Measurements from ENCODE around the gene ASCL3. TPM values are rescaled to one million over a fixed set of nuclear protein-coding genes. Genes with fewer than 3 reads are reported as not detected.
A peak's percentile ranks its signal among the peaks of the same experiment; 100 is the strongest.
"Not testable (repeated sequence)": the region's sequence is repeated elsewhere in the genome, so short reads cannot be mapped to it uniquely, and the experiment has no call there.

Gene ASCL3, protein sequence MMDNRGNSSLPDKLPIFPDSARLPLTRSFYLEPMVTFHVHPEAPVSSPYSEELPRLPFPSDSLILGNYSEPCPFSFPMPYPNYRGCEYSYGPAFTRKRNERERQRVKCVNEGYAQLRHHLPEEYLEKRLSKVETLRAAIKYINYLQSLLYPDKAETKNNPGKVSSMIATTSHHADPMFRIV
- total RNA-seq (2014; rRNA removed; shearing (Covaris generic)): not detected in 2 replicates

DNA sequence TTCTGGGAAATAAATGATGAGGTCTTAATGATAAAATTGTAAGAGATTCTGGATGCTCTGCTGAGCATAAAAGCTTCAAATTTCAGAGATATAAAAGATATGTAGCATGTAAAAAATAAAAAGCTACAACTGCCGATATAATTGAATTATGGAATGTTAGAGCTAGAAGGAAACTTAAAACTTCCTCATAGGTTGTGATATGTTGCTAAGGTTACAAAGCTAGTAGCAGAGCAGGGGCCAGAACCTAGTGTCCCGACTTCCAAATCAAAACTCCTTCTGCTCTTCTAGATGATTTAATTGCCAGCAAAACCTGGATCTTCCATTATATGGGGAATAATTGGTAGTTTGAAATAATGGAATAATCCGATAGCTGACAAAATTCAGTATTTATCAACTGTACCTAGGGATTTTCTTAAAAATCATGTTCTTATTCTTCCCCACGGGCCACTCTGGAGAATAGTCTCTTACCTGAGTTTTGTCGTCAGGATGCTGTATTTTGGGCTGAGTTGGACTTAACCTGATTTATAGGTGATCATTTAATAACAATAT, at the start of gene ASCL3:
Gene ASCL3, minus strand, starts transcription at position 499 of the 549 bp plus-strand sequence. CDS start 4,855 bp downstream, outside the sequence.
- no peak for DNase-seq (ENCODE audit: low spot score)

DNA sequence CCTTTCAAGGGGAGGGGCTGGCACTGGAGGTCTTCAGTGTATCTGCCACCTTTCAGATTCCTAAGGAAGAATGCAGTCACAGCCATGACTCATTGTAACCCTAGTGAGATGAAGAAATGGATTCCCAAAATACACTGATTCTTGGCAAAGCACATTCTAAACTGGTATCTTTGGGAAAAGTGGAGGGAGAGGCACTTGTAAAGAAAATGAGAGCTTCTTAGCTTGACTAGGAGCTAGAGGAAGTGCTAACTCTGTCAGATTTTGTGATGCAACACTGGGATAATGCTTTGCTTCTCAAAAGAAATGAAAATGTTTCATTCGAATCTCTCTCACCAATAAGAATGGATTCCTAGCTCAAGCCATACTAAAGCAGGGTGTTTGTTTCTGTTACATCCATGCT, 46.6 kb upstream of the ASCL3 start:
- peak; percentile 45 for DNase-seq (ENCODE audit: low spot score)

DNA sequence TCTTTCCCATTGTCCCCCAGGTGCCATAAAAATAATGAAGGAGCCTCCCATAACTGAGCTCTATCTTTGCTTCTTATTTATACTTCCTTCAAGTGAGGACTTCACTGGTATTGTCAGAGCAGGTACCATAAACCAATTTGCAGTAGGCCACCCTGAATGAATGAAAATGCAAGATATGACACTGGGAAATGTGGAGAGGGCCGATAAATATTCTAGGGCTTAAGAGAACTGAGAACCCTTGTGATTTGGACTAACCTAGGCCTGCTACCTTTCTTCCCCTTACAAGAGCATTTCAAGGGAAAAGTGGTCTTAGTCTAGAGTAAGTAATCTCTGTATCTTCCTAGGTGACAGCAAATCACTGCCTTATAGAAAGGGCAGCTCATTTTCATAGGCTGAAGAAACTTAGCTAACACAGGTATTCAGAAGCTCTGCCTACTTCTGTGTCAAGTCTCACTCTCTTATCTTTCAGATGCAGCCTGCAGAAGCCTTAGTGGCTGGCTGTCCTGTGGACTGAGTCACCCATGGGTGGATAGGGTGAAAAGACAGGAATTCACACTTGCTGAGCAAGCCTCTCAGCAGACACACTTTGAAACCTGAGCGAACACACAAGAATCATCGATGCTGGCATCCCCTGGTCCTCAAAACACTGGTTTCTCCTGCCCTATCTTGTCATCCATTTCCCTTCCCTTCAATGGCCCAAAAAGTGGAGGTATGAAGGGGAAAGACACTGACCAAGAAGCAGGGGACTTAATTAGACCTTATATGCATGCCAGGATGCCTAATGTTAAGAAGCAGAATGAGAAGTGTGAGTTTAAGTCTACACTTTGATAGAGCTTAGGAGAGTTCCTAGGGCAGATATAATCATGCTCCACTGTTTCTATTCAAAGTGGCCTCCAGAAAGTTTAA, 45.8 kb upstream of the ASCL3 start:
- DNase-seq (ENCODE audit: low spot score): peak; percentile 52

DNA sequence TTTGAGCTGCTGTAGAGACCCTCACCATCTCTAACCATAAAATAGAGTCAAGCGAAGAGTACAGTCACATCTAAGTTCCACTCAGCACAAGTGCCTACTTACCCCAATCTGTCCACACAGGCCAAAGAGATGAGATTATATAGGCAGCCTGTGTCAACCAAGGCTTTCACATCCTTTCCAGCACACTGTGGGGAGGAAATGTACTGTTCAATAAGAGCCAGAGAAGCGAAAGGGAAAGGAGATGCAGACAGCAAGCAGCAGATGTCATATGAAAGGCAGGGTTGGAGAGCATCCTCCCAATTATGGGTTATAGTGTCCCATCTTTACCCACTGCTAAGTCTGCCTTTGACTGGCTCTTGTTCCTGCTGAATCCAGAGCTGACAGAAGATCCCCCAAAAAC, 44.6 kb upstream of the ASCL3 start:
- DNase-seq (ENCODE audit: low spot score): no peak

DNA sequence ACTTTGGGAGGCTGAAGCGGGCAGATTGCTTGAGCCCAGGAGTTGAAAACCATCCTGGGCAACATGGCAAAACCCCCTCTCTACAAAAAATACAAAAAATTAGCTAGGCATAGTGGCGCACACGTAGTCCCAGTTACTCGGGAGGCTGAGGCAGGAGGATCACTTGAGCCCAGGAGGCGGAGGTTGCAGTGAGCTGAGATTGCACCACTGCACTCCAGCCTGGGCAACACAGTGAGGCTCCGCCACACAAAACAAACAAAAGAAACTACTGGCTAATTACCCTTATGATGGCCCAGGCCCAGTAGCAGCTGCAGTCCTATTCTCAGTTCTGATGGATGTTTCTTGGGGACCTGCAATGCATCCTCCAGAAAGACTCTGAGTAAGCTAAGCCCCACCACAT, 44.0 kb upstream of the ASCL3 start:
- not testable (repeated sequence) for DNase-seq (ENCODE audit: low spot score)

DNA sequence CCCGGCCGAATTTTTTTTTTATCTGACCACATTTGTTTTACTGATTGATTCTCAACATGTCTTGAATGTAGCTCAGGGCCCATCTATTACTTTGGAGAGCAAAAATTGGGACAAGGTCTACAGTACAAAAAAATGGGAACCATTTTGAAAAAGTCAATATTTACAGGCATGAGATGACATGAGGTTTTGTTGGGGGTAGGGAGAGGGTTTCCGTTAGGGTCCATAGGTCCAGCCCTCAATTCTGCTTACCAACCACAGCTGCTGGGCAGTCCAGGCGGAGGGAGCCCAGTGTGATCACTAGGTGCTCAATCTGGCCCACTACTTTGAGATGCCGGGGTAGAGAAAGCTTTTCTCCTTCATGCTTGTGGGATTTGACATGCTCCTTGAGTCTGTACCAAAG, 42.6 kb upstream of the ASCL3 start:
- no peak for DNase-seq (ENCODE audit: low spot score)

DNA sequence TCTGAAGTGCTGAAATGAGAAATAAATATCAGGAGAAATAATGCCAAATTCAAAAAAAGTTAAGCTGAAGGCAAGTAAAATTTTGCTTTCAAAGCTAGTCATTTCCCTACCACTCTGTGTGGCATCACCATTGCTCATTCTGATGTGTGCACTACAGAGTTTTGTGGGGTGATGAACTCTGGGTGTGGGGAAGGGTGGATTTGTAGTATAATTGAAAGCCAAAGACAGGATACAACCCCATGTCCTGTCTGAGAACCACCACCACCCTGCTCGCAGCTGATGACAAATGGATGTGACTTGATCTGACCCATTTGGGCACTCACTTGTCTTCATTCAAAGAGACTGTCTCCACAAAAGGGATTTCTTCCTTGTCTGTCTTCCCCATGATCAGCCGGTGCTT, 40.7 kb upstream of the ASCL3 start:
- no peak for DNase-seq (ENCODE audit: low spot score)

DNA sequence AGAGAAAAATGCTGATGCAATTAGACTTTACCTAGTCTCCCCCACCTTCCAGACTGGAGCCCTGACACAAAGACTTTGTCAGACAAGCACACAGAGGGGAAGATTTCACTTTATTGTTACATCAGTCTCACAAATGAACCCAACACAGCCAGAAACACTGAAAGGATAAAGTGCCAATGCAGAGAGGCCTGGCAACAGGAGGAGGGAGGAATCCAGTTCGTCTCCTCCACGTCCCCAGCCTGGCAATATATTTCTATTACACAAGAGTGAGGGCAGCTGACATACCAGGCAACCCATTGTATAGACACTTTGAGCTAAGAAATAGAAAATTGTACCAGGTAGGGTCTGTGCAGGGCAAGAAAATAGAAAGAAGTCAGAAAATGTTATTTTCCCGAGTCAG, 37.7 kb upstream of the ASCL3 start:
- no peak for DNase-seq (ENCODE audit: low spot score)

DNA sequence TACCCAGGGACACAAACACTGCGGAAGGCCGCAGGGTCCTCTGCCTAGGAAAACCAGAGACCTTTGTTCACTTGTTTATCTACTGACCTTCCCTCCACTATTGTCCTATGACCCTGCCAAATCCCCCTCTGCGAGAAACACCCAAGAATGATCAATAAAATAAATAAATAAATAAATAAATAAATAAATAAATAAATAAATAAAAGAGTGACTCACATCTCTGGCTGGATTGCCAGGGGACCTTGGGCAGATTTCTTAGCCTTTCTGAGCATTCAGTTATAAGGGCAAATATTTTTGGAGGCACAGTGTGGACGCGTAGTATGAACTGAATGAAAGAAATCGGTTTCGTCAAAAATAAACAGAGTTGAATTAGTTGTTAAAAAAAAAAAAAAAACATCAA, 36.5 kb upstream of the ASCL3 start:
- not testable (repeated sequence) for DNase-seq (ENCODE audit: low spot score)

DNA sequence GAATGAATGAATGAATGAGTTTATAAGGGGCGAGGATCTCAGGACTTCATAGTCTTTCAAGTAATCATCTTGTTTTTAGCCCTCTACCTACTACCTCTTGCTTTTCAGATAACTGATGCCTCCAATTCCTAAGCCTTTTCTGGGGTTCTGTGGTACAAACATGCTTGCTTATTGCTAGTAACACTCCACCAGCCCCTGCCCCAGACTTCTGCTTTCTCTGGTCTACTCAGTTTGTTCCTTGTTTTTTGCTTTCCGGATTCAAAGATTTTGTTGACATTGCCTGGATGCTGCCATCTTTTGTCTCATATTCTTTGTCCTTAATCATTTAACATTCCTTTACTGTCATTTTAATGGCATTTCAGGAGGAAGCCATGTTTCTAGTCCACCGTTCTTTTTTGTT, 30.3 kb upstream of the ASCL3 start:
- no peak for DNase-seq (ENCODE audit: low spot score)

DNA sequence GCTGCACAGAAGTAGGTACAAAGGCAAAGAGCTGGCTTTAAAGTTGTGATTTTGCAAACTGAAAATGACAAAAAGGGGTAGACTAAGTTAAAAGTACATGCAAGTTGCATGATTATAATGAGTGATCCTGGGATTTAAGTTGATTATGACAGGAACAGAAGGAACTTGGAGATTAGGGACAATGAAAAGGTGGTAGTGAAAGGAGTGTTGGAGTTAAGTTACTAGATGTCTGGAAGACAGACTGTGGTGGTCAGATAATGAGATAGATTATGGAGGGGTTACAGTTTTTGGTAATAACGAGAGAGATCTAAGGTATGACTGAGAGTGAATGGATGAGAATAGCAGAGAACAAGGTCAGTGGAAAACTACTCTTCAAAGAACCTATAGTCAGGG, 29.1 kb upstream of the ASCL3 start:
- DNase-seq (ENCODE audit: low spot score): no peak

DNA sequence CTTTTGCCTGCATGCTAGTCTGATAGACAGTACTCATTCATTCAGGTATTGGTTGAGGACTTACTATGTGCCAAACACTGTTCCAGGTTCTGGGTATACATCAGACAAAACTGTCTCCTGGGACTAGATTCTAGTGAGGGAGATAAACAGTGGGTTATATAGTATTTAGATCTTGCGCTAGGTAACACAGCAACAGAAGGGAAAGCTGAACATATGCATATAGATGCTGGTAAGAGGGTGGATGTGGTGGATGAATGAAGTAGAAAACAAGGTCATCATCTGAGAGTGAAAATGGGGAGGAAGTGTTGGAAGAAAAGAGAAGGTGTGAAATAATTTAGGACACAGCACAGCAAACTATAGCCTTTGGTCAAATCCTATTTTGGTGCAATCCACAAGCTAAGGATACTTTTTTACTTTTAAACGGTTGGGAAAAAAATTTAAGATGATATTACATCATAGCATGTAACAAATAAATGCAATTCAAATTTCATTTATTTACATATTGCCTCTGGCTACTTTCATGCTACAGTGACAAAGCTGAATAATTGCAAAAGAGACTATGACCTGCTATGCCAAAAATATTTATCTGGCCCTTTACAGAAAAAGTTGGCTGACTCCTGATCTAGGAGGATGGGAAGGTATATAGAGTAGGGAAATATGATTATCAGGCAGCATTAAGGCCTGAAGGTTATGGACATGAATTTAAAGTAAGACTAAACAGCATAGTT, 28.5 kb upstream of the ASCL3 start:
- DNase-seq (ENCODE audit: low spot score): no peak

DNA sequence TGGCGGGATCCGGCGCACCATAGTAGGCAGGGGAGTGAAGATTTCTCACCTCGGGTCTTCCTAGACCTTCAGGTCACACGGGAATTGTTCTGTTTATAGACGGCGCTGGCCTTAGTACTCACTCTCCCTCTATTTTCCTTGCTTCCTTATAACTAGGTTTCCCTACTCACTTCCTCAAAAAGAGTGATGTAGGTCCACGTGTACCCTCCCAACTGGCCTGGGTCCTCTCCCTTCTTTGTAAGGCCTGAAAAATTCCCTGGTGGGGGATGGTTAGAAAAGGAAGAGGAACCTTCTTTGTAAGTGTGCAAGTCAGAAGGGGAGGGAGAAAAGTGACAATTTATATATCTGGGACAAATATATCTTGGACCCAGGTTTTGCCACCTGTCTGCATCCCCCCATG, 24.4 kb upstream of the ASCL3 start:
- no peak for DNase-seq (ENCODE audit: low spot score)

DNA sequence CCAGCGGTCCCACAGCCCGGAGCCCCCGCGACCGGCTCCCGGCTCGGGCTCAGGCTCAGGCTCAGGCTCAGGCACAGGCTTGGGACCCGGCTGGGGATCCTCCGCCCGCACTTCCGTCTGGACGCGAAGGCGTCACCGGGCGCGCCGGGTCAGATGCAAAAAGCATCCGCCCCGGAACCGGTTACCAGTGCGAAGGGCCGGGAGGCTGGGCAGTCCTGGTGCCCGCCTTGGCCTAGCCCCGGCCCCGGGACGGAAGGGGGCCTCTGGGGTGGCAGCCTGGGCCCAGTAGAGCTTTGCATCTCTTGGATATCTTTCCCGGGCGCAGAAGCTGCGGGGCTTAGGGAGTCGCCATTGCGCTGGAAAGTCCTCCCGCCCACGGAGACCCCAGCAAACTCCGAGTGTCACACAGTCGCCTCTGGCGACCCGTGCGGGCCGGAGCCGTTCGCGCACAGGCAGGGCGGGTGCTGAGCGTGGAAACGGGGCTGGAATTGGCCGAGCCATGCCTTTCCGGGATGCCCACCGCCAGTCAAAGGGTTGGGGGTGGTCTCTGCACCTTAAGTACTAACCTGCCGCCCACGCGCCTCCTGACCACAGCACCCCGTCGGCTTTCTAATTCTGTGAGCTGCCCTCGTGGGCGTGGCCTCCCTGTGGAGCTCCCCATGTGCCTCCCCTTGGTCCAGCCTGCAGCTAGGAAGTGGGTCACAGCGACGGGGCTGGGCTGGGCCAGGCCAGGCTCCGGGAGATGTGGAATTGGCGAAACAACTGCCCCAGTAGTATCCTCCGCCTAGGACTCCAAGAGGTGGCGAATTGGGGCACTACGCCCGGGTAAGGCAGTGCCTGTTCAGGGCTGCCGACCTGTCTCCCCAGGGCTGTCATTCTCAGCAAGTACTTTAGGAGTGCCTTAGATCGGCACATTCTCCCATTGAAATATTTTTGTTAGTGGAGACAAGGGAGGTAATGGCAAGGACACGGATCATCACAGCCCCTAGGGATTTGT, 21.8 kb upstream of the ASCL3 start, which contains the start of gene TMEM9B:
Gene TMEM9B, minus strand, starts transcription at position 119 of the 997 bp plus-strand sequence. CDS start 129 bp downstream, outside the sequence.
- DNase-seq (ENCODE audit: low spot score): peak; percentile 86

DNA sequence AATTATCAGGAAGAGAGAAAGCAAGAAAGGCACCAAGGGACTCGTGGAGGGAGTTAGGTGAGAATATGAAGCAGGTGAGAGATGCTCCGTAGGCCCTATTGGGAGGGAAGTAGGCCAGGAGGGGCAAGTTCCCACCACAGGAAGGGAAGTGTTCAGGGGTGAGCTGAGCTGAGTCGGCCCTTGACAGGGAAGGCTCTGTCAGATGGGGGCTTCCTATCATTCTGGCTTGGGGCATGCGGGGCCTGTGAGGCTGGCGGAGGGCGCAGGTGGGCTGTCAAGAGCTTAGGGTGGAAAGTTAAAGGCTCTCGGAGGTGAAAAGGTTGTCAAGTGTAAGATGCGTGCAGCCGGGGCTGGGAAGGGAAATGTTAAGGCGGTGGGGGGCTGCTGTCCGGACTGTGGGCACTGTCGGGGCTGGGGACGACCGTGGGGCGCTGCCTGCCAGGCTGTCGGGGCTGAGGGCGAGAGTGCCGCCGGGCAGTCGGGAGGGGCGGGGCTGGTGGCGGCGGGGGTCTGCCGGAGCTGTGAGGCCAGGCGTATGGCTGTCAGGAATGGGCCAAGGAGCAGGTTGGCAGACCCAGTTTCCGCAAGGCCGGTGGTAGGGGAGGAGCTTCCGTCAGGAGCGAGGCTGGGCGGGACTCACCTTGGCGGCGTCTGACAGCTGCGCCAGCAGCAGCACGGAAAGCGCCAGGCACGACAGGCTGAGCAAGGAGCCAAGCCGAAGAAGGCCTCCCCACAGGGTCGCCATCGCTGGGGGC, 20.9 kb upstream of the ASCL3 start:
- DNase-seq (ENCODE audit: low spot score): peak; percentile 76

DNA sequence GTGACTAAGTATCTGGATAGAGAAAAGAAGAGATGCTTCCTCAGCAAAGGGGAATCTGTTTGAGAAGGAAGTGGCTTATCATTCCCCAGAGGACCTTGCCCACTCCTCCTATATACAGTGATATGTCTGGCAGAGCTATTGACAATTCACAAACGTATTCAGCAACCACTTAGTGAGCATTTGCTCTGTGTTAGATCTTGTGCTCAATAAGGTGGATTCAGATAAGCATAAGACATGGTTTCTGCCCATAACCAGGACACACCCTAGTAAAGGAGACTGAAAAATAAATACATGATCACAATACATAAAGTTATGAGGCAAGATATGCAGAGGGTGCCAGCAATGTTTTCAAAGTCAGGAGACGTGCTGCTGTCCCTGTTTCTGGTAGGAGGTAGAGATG, 20.0 kb upstream of the ASCL3 start:
- DNase-seq (ENCODE audit: low spot score): no peak

DNA sequence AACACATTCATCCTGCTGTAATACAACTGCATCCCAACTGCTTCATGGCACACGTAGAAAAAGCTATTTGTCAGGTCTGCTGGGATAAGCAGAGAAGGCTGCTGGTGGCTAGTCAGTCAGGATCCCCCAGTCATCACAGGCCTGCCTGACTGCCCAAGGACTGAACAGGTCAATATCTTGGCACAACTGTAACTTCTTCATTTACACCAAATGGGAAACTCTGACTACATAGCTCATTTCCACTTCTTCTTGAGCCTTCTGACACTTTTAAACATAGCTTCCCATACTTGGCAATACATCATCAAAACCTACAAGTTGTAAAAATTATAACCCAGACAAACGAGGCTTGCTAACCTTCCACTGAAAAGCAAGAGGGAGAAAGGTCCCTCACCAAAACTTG, 18.6 kb upstream of the ASCL3 start:
- no peak for DNase-seq (ENCODE audit: low spot score)

DNA sequence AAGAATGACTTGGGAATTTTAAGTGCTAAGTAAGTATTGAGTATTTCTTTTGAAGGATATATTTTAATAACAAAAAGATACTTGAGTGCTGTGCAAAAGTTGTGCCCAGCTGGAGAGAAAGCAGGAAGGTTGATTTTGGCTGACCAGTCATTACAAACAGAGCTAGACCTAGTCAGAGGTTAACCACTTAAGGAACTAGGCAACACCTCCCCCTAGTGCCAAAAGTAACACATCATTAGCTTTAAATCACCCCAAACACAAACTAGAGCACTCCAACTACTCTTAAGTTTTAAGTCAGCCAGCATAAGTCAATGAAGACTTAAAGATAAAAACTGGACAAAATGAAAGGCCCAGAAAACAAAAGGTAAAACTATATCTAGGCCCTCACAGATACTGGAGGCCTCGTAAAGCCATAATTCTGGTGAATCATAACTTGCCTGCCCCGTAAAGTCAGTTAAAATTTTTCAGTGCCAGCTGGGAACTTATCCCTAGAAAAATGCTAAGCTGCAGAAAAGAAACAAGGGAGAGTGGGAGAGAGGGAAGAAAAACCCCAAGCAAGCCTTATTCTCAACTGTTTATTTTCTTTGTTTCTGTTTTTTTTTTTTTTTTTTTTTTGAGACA, 16.8 kb upstream of the ASCL3 start:
- peak; percentile 88 for DNase-seq (ENCODE audit: low spot score)

DNA sequence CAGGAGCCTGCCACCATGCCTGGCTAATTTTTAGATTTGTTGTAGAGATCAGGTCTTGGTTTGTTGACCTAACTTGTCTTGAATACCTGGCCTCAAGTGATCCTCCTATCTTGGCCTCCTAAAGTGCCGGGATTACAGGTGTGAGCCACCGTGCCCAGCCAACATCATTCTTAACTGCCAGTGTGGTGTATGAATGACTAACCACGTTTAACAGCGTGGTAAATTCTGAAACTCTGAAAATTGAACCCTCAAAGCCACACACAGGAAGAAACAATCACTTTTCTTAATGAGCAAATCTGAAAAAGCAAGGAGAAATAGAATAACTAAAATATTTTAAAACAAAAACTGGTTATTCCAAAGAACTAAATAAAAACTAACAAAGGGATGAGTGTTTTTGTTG, 14.0 kb upstream of the ASCL3 start:
- no peak for DNase-seq (ENCODE audit: low spot score)

DNA sequence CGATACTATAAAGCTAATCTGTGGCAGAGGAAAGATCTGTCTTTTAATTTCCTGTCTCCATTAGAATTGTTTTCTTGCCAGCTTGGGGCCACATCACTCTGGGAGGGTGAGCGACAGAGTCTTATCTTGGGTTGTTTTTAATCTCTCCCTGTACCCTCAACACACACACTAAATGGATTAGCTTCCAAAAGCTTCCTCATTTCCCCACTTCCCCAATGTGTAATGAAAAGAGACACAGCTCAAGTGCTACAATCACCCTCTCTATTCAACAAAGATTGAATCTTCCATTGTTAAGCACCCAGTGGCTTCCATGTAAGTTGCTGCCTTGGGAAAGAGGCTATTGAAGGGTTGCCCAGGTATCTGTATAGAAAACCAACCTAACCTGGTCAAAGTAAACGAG, 6.1 kb upstream of the ASCL3 start:
- DNase-seq (ENCODE audit: low spot score): no peak
